ENCODE results near the gene OR2G6.

DNA sequence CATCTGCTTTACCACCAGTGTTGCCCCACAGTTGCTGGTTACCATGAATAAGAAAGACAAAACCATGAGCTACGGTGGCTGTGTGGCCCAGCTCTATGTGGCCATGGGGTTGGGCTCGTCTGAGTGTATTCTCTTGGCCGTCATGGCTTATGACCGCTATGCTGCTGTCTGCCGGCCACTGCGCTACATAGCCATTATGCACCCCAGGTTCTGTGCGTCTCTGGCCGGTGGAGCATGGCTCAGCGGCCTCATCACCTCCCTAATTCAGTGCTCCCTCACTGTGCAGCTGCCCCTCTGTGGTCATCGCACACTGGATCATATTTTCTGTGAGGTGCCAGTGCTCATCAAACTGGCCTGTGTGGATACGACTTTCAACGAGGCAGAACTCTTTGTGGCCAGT lies 14.0 kb downstream of the OR2G6 start:
- TF ChIP-seq POLR2A (IDR thresholded peaks at IDR 0.05) (no peak), CTCF (IDR thresholded peaks at IDR 0.05) (no peak)
